Coronary artery (tissue), 2 donors: Measurements from ENCODE around the gene FAM118A.
A peak's percentile ranks its signal among the peaks of the same experiment; 100 is the strongest.
"Not testable (repeated sequence)": the region's sequence is repeated elsewhere in the genome, so short reads cannot be mapped to it uniquely, and the experiment has no call there.

Source experiments
- DNase-seq: peaks from one replicate; pipeline ENCODE4 v3.0.0-alpha.2; 2017; ENCODE audit warnings: low spot score
- H3K27ac ChIP-seq, 2 donors: fragments of 200-600 bp; sonication (generic); one replicate each; pipeline ENCODE4 v1.5.1; 2016 to 2019
- H3K4me3 ChIP-seq: fragments of 200-600 bp; sonication (generic); 2 replicates; pipeline ENCODE4 v1.5.1; 2016; ENCODE audit warnings: mild to moderate bottlenecking, moderate library complexity
- CTCF ChIP-seq: fragments of 200-600 bp; sonication (generic); IDR thresholded peaks from one replicate; pipeline ENCODE4 v1.5.1; 2019; ENCODE audit warnings: antibody characterized with exemption

Gene FAM118A

GRCh38 chr22:45309422-45310227, at the start of gene FAM118A:
TSS of gene FAM118A (plus strand) at chr22:45309934. CDS start at chr22:45322380, 12,446 bp downstream.
- DNase-seq, result peak; percentile 92
- peak within 1 kb of the TSS; percentile 81 to 90 for H3K27ac ChIP-seq
- peak within 1 kb of the TSS; percentile 100 for H3K4me3 ChIP-seq
- no peak for TF ChIP-seq CTCF

GRCh38 chr22:45260395-45260759, 49.4 kb upstream of the FAM118A start:
- DNase-seq, H3K27ac ChIP-seq, H3K4me3 ChIP-seq: not testable (repeated sequence)

GRCh38 chr22:45261407-45262088, 48.2 kb upstream of the FAM118A start:
- Histone ChIP-seq H3K27ac (no peak overlapping the region), H3K4me3 (no peak overlapping the region)
- no peak for DNase-seq
- no peak for TF ChIP-seq CTCF

GRCh38 chr22:45262195-45262930, 47.4 kb upstream of the FAM118A start:
- no peak for TF ChIP-seq CTCF
- DNase-seq, result no peak
- Histone ChIP-seq H3K27ac (peak overlapping the region in 1 of 2 donors; percentile 11), H3K4me3 (no peak overlapping the region)

GRCh38 chr22:45262931-45263462, 46.7 kb upstream of the FAM118A start:
- no peak overlapping the region for H3K4me3 ChIP-seq
- no peak for TF ChIP-seq CTCF
- no peak overlapping the region for H3K27ac ChIP-seq
- no peak for DNase-seq

- Histone ChIP-seq H3K27ac (peak overlapping the region in 1 of 2 donors; percentile 16), H3K4me3 (no peak overlapping the region)
- no peak for TF ChIP-seq CTCF
- DNase-seq, result no peak
Measured at GRCh38 chr22:45263463-45264269, 46.1 kb upstream of the FAM118A start.
